Activated CD4-positive, alpha-beta memory T cell treated with anti-CD3 and anti-CD28 coated beads for 36 hours (primary cell): Measurements from ENCODE around the gene NEK6. TPM values are rescaled to one million over a fixed set of nuclear protein-coding genes. Genes with fewer than 3 reads are reported as not detected.

Source experiments
- CTCF ChIA-PET: fragments of 350-600 bp; sonication (Branson Sonifier 250); formaldehyde crosslinking; loops from one replicate; lab custom pipeline; 2021; ENCODE audit warnings: antibody characterized with exemption, inconsistent platforms; lab: Charles Lee
- POLR2A ChIA-PET: fragments of 350-600 bp; sonication (Branson Sonifier 250); formaldehyde crosslinking; loops from one replicate; lab custom pipeline; 2021; ENCODE audit warnings: antibody characterized with exemption; lab: Charles Lee
- DNase-seq: peaks from one replicate; pipeline ENCODE4 v3.0.0-alpha.2; 2020
- H3K27ac Mint-ChIP-seq: one replicate; pipeline ENCODE4 v1.8.0; 2021; ENCODE audit warnings: mixed read lengths
- H3K27me3 Mint-ChIP-seq: one replicate; pipeline ENCODE4 v1.8.0; 2021; ENCODE audit warnings: mixed read lengths
- H3K36me3 Mint-ChIP-seq: one replicate; pipeline ENCODE4 v1.8.0; 2021; ENCODE audit warnings: mixed read lengths
- H3K4me1 Mint-ChIP-seq: one replicate; pipeline ENCODE4 v1.8.0; 2021; ENCODE audit warnings: low read depth, mixed read lengths
- H3K4me3 Mint-ChIP-seq: one replicate; pipeline ENCODE4 v1.8.0; 2021; ENCODE audit warnings: mild to moderate bottlenecking, mixed read lengths
- H3K9me3 Mint-ChIP-seq: one replicate; pipeline ENCODE4 v1.8.0; 2021; ENCODE audit warnings: mixed read lengths
- intact Hi-C: fragments of 100-400 bp; cut with micrococcal nuclease; formaldehyde crosslinking; loops from one replicate; pipeline ENCODE4 v1.15.1; 2023
- total RNA-seq, 2 experiments: library from RNA; stranded (reverse); gene quantifications; one replicate each; pipeline ENCODE4 v1.2.3, GENCODE V29; 2021

NEK6 gene
- total RNA-seq, 2 experiments from 2014 or later: 16.1 to 18.8 TPM

- H3K36me3 Mint-ChIP-seq: peaks cover 3% of the 10 kb centered on the region
These were observed 100.9 kb downstream of the NEK6 start for GRCh38 chr9:124358631-124359030.

GRCh38 chr9:124359426-124359825 is 101.7 kb downstream of the NEK6 start:
- intact Hi-C loops: no loop called here
- Mint-ChIP-seq H3K27ac (peak overlapping the region; percentile 65), H3K9me3 (no peaks in the 10 kb centered on the region), H3K4me1 (peaks cover 47% of the 10 kb centered on the region), H3K4me3 (no peak overlapping the region), H3K27me3 (no peaks in the 10 kb centered on the region), H3K36me3 (no peaks in the 10 kb centered on the region)
- ChIA-PET POLR2A (interaction anchor here (0.6 kb wide), 1 partner anchor 212 kb away, joined by 3 read pairs; no protein-coding TSS in a partner anchor), CTCF (interaction anchor here (0.6 to 1.3 kb wide), 2 partner anchors 61 to 233 kb away, joined by 3 to 4 read pairs; no protein-coding TSS in a partner anchor)
- no peak for DNase-seq

More at GRCh38 chr9:124358631-124359030, 100.9 kb downstream of the NEK6 start:
- Mint-ChIP-seq H3K9me3 (no peaks in the 10 kb centered on the region), H3K4me1 (peaks cover 47% of the 10 kb centered on the region), H3K27me3 (no peaks in the 10 kb centered on the region), H3K27ac (no peak overlapping the region), H3K4me3 (no peak overlapping the region)
- DNase-seq: no peak
- CTCF ChIA-PET: no interaction called here
- intact Hi-C loops: no loop called here
- POLR2A ChIA-PET: no interaction called here

GRCh38 chr9:124359855-124360678 is 102.3 kb downstream of the NEK6 start:
- ChIA-PET POLR2A (interaction anchor here (0.6 kb wide), 1 partner anchor 212 kb away, joined by 3 read pairs; no protein-coding TSS in a partner anchor), CTCF (interaction anchor here (0.6 to 1.4 kb wide), 4 partner anchors 12 to 233 kb away, joined by 3 to 4 read pairs (median 3); no protein-coding TSS in a partner anchor)
- Mint-ChIP-seq H3K9me3 (no peaks in the 10 kb centered on the region), H3K4me3 (no peak overlapping the region), H3K27me3 (no peaks in the 10 kb centered on the region), H3K4me1 (peaks cover 51% of the 10 kb centered on the region), H3K36me3 (no peaks in the 10 kb centered on the region), H3K27ac (peak overlapping the region; percentile 65)
- intact Hi-C loops: no loop called here
- no peak for DNase-seq

- peaks cover 56% of the 10 kb centered on the region for H3K4me1 Mint-ChIP-seq
- H3K27ac Mint-ChIP-seq: no peak overlapping the region
- POLR2A ChIA-PET: no interaction called here
These were observed 103.4 kb downstream of the NEK6 start for GRCh38 chr9:124361128-124361527.

GRCh38 chr9:124363326-124364096 is 105.8 kb downstream of the NEK6 start:
- Mint-ChIP-seq H3K27me3 (no peaks in the 10 kb centered on the region), H3K4me1 (peaks cover 56% of the 10 kb centered on the region), H3K27ac (no peak overlapping the region), H3K36me3 (peaks cover 1% of the 10 kb centered on the region), H3K9me3 (no peaks in the 10 kb centered on the region), H3K4me3 (no peak overlapping the region)
- CTCF ChIA-PET: interaction anchor here (0.6 kb wide), 1 partner anchor 133 kb away, joined by 3 read pairs; no protein-coding TSS in a partner anchor
- POLR2A ChIA-PET: interaction anchor here (1.2 kb wide), 1 partner anchor 15 kb away, joined by 3 read pairs; no protein-coding TSS in a partner anchor
- intact Hi-C loops: no loop called here
- DNase-seq: no peak

More at GRCh38 chr9:124361128-124361527, 103.4 kb downstream of the NEK6 start:
- intact Hi-C loops: no loop called here
- H3K4me3 Mint-ChIP-seq: no peak overlapping the region
- CTCF ChIA-PET: interaction anchor here (1.1 to 1.4 kb wide), 2 partner anchors 11 to 49 kb away, joined by 3 read pairs; no protein-coding TSS in a partner anchor
- no peak for DNase-seq
- H3K36me3 Mint-ChIP-seq: peaks cover 1% of the 10 kb centered on the region
- no peaks in the 10 kb centered on the region for H3K9me3 Mint-ChIP-seq
- H3K27me3 Mint-ChIP-seq: no peaks in the 10 kb centered on the region

GRCh38 chr9:124364141-124364540 is 106.4 kb downstream of the NEK6 start:
- H3K4me1 Mint-ChIP-seq: peaks cover 53% of the 10 kb centered on the region
- peaks cover 1% of the 10 kb centered on the region for H3K36me3 Mint-ChIP-seq
- H3K27ac Mint-ChIP-seq: no peak overlapping the region
- H3K4me3 Mint-ChIP-seq: no peak overlapping the region
- no peaks in the 10 kb centered on the region for H3K9me3 Mint-ChIP-seq
- intact Hi-C loops: no loop called here
- H3K27me3 Mint-ChIP-seq: no peaks in the 10 kb centered on the region
- ChIA-PET POLR2A (no interaction called here), CTCF (no interaction called here)
- DNase-seq: no peak

- ChIA-PET CTCF (no interaction called here), POLR2A (no interaction called here)
- intact Hi-C loops: no loop called here
- no peak for DNase-seq
- Mint-ChIP-seq H3K27ac (no peak overlapping the region), H3K27me3 (no peaks in the 10 kb centered on the region), H3K36me3 (peaks cover 1% of the 10 kb centered on the region), H3K4me3 (no peak overlapping the region), H3K4me1 (peaks cover 46% of the 10 kb centered on the region), H3K9me3 (no peaks in the 10 kb centered on the region)
These were observed 107.3 kb downstream of the NEK6 start for GRCh38 chr9:124365036-124365435.

GRCh38 chr9:124366476-124367220 is 108.9 kb downstream of the NEK6 start:
- CTCF ChIA-PET: no interaction called here
- DNase-seq: no peak
- H3K27ac Mint-ChIP-seq: peak overlapping the region; percentile 4
- peaks cover 1% of the 10 kb centered on the region for H3K36me3 Mint-ChIP-seq
- intact Hi-C loops: loop anchor here (1.0 kb wide), 1 partner anchor 28 kb away; no protein-coding TSS in a partner anchor
- H3K4me1 Mint-ChIP-seq: peaks cover 42% of the 10 kb centered on the region
- no peaks in the 10 kb centered on the region for H3K27me3 Mint-ChIP-seq
- H3K9me3 Mint-ChIP-seq: no peaks in the 10 kb centered on the region
- H3K4me3 Mint-ChIP-seq: no peak overlapping the region
- POLR2A ChIA-PET: no interaction called here

- ChIA-PET CTCF (no interaction called here), POLR2A (no interaction called here)
- no peaks in the 10 kb centered on the region for H3K9me3 Mint-ChIP-seq
- no peak overlapping the region for H3K4me3 Mint-ChIP-seq
- peaks cover 1% of the 10 kb centered on the region for H3K36me3 Mint-ChIP-seq
- intact Hi-C loops: no loop called here
- DNase-seq: no peak
- no peaks in the 10 kb centered on the region for H3K27me3 Mint-ChIP-seq
- H3K4me1 Mint-ChIP-seq: peaks cover 48% of the 10 kb centered on the region
- no peak overlapping the region for H3K27ac Mint-ChIP-seq
These were observed 110.9 kb downstream of the NEK6 start for GRCh38 chr9:124368692-124369091.

- POLR2A ChIA-PET: no interaction called here
- H3K27me3 Mint-ChIP-seq: no peaks in the 10 kb centered on the region
- H3K27ac Mint-ChIP-seq: no peak overlapping the region
- H3K4me3 Mint-ChIP-seq: no peak overlapping the region
- intact Hi-C loops: no loop called here
- H3K36me3 Mint-ChIP-seq: peaks cover 1% of the 10 kb centered on the region
- CTCF ChIA-PET: no interaction called here
- no peak for DNase-seq
- no peaks in the 10 kb centered on the region for H3K9me3 Mint-ChIP-seq
- peaks cover 51% of the 10 kb centered on the region for H3K4me1 Mint-ChIP-seq
These were observed 111.6 kb downstream of the NEK6 start for GRCh38 chr9:124369231-124369797.

- ChIA-PET POLR2A (no interaction called here), CTCF (interaction anchor here (1.0 to 1.5 kb wide), 2 partner anchors 10 to 50 kb away, joined by 3 read pairs; no protein-coding TSS in a partner anchor)
- no peak for DNase-seq
- Mint-ChIP-seq H3K4me1 (peaks cover 42% of the 10 kb centered on the region), H3K27me3 (no peaks in the 10 kb centered on the region), H3K4me3 (no peak overlapping the region), H3K9me3 (no peaks in the 10 kb centered on the region), H3K36me3 (peaks cover 6% of the 10 kb centered on the region), H3K27ac (no peak overlapping the region)
- intact Hi-C loops: no loop called here
These were observed 113.3 kb downstream of the NEK6 start for GRCh38 chr9:124370896-124371582.
